Activated B cell treated with CpG ODN at 0.5 μM for 24 hours (primary cell): Measurements from ENCODE around the gene FLCN. TPM values are rescaled to one million over a fixed set of nuclear protein-coding genes. Genes with fewer than 3 reads are reported as not detected.

ENCODE experiments used
- ATAC-seq: fragments of 200-7000 bp; cut with Tn5 transposase; one replicate; pipeline ENCODE4 v1.10.0; 2021; ENCODE audit warnings: low read depth, mild to moderate bottlenecking, moderate library complexity
- CTCF ChIA-PET: fragments of 350-600 bp; sonication (Branson Sonifier 250); formaldehyde crosslinking; loops from one replicate; lab custom pipeline; 2021; ENCODE audit warnings: antibody characterized with exemption; lab: Charles Lee
- POLR2A ChIA-PET: fragments of 350-600 bp; sonication (Branson Sonifier 250); formaldehyde crosslinking; loops from one replicate; lab custom pipeline; 2021; ENCODE audit warnings: antibody characterized with exemption; lab: Charles Lee
- DNase-seq: peaks from one replicate; pipeline ENCODE4 v3.0.0; 2022
- H3K27ac Mint-ChIP-seq: one replicate; pipeline ENCODE4 v1.8.0; 2020; ENCODE audit warnings: mixed read lengths
- H3K27me3 Mint-ChIP-seq: one replicate; pipeline ENCODE4 v1.8.0; 2021; ENCODE audit warnings: mixed read lengths
- H3K36me3 Mint-ChIP-seq: one replicate; pipeline ENCODE4 v1.8.0; 2021; ENCODE audit warnings: low read depth, mixed read lengths
- H3K4me1 Mint-ChIP-seq: one replicate; pipeline ENCODE4 v1.8.0; 2021; ENCODE audit warnings: mixed read lengths
- H3K4me3 Mint-ChIP-seq: one replicate; pipeline ENCODE4 v1.8.0; 2020; ENCODE audit warnings: mild to moderate bottlenecking, mixed read lengths
- H3K9me3 Mint-ChIP-seq: one replicate; pipeline ENCODE4 v1.8.0; 2020; ENCODE audit warnings: mixed read lengths
- CTCF ChIP-seq: fragments of 200-600 bp; IDR thresholded peaks from one replicate; pipeline ENCODE4 v1.8.0; 2022; ENCODE audit warnings: antibody characterized with exemption, mild to moderate bottlenecking
- intact Hi-C: fragments of 100-400 bp; cut with micrococcal nuclease; formaldehyde crosslinking; loops from one replicate; pipeline ENCODE4 v1.15.1; 2024
- total RNA-seq: library from RNA; stranded (reverse); gene quantifications from 2 replicates; pipeline ENCODE4 v1.2.3, GENCODE V29; 2022

The FLCN gene
- total RNA-seq, 1 donor from 2014 or later, result 62.3 TPM

- CTCF ChIA-PET, result no interaction called here
- intact Hi-C loops, result no loop called here
- ATAC-seq, result no peak
These were observed 20.2 kb downstream of the FLCN start for GRCh38 chr17:17216776-17217175.

GRCh38 chr17:17216236-17216635, 20.7 kb downstream of the FLCN start:
- no peak overlapping the region for H3K27ac Mint-ChIP-seq
- intact Hi-C loops, result no loop called here
- H3K27me3 Mint-ChIP-seq, result no peaks in the 10 kb centered on the region
- DNase-seq (no peak), ATAC-seq (no peak)
- H3K9me3 Mint-ChIP-seq, result no peaks in the 10 kb centered on the region
- no peak for TF ChIP-seq CTCF
- H3K36me3 Mint-ChIP-seq, result peaks cover 78% of the 10 kb centered on the region
- ChIA-PET CTCF (no interaction called here), POLR2A (no interaction called here)
- no peak overlapping the region for H3K4me3 Mint-ChIP-seq
- no peaks in the 10 kb centered on the region for H3K4me1 Mint-ChIP-seq

More at GRCh38 chr17:17216776-17217175, 20.2 kb downstream of the FLCN start:
- H3K36me3 Mint-ChIP-seq, result peaks cover 83% of the 10 kb centered on the region
- H3K4me3 Mint-ChIP-seq, result no peak overlapping the region
- H3K9me3 Mint-ChIP-seq, result no peaks in the 10 kb centered on the region
- no peaks in the 10 kb centered on the region for H3K4me1 Mint-ChIP-seq
- H3K27ac Mint-ChIP-seq, result no peak overlapping the region
- no peak for TF ChIP-seq CTCF
- no peaks in the 10 kb centered on the region for H3K27me3 Mint-ChIP-seq
- POLR2A ChIA-PET, result no interaction called here
- no peak for DNase-seq

- Mint-ChIP-seq H3K27ac (no peak overlapping the region), H3K9me3 (no peaks in the 10 kb centered on the region), H3K4me1 (no peaks in the 10 kb centered on the region), H3K4me3 (no peak overlapping the region), H3K27me3 (no peaks in the 10 kb centered on the region), H3K36me3 (peaks cover 71% of the 10 kb centered on the region)
- CTCF ChIA-PET, result no interaction called here
- ATAC-seq, result no peak
- POLR2A ChIA-PET, result no interaction called here
- TF ChIP-seq CTCF, result no peak
- no peak for DNase-seq
- intact Hi-C loops, result no loop called here
These were observed 21.4 kb downstream of the FLCN start for GRCh38 chr17:17215575-17215974.

GRCh38 chr17:17214646-17215436, 22.1 kb downstream of the FLCN start:
- ATAC-seq (no peak), DNase-seq (no peak)
- Mint-ChIP-seq H3K9me3 (no peaks in the 10 kb centered on the region), H3K4me1 (no peaks in the 10 kb centered on the region), H3K4me3 (no peak overlapping the region), H3K27me3 (no peaks in the 10 kb centered on the region), H3K36me3 (peaks cover 64% of the 10 kb centered on the region), H3K27ac (no peak overlapping the region)
- POLR2A ChIA-PET, result no interaction called here
- intact Hi-C loops, result no loop called here
- no peak for TF ChIP-seq CTCF
- CTCF ChIA-PET, result no interaction called here

GRCh38 chr17:17213775-17214174, 23.2 kb downstream of the FLCN start:
- CTCF ChIA-PET, result no interaction called here
- DNase-seq, result no peak
- intact Hi-C loops, result no loop called here
- no peak overlapping the region for H3K27ac Mint-ChIP-seq
- no peak for TF ChIP-seq CTCF
- H3K4me3 Mint-ChIP-seq, result no peak overlapping the region
- ATAC-seq, result no peak
- H3K4me1 Mint-ChIP-seq, result no peaks in the 10 kb centered on the region
- H3K36me3 Mint-ChIP-seq, result peaks cover 58% of the 10 kb centered on the region
- no peaks in the 10 kb centered on the region for H3K9me3 Mint-ChIP-seq
- H3K27me3 Mint-ChIP-seq, result no peaks in the 10 kb centered on the region
- POLR2A ChIA-PET, result interaction anchor here (0.8 kb wide), 1 partner anchor 23 kb away, joined by 3 read pairs; the partner anchor contains the start of gene FLCN
